ENCODE results near the gene ERN1. TPM values are rescaled to one million over a fixed set of nuclear protein-coding genes. Genes with fewer than 3 reads are reported as not detected.

ERN1 gene
- total and polyA plus RNA-seq, 2 of the 8 experiments (the other 6 are each of a cell fraction or from before 2014, with no cell fraction given), result 1.8 to 3.9 TPM

GRCh38 chr17:64084940-64085649 lies 44.8 kb downstream of the ERN1 start:
- no peak for FAIRE-seq
- H3K4me2 ChIP-seq (ENCODE audit: insufficient read depth in 1 of 2, low read depth in 2 of 2, low read length in 2 of 2), result no peak overlapping the region; a peak in 1 of 4 replicates
- H3K27ac ChIP-seq (ENCODE audit: low read depth, low read length), result no peak overlapping the region
- no peak overlapping the region for H3K14ac ChIP-seq (ENCODE audit: insufficient read length)
- POLR2A ChIA-PET (ENCODE audit: partially characterized antibody), result interaction anchor here (0.7 to 3.7 kb wide), 2 partner anchors 21 to 61 kb away, joined by 4 to 17 read pairs; no protein-coding TSS in a partner anchor
- 82% methylated on average over 8 of the region's 8 CpGs; no CpG with 5 or more reads in 1 of the 2 experiments for WGBS, 2 experiments (ENCODE audit: extremely low coverage in 1 of 2, insufficient coverage in 1 of 2, insufficient read length in 1 of 2, insufficient replicate concordance in 2 of 2, low coverage in 1 of 2, low lambda C conversion rate in 2 of 2, missing lambda C conversion rate in 1 of 2)
- DNase-seq (ENCODE audit: low read depth in 1 of 2, low spot score in 2 of 2), result no peak
- no peaks in the 10 kb centered on the region; a peak in 1 of 7 replicates for H3K27me3 ChIP-seq (replicated peaks in 1 of 4; ENCODE audit: control insufficient read depth in 3 of 4, extremely low read depth in 1 of 4, insufficient read depth in 3 of 4, low read length in 3 of 4)
- H3K4ac ChIP-seq (replicated peaks; ENCODE audit: insufficient read length, low read depth, low read length), result no peak overlapping the region
- no peak overlapping the region for H3K4me3 ChIP-seq (ENCODE audit: extremely low read depth in 1 of 4, insufficient read depth in 2 of 4, low read depth in 3 of 4, low read length in 4 of 4)
- CTCF ChIA-PET (ENCODE audit: partially characterized antibody), result interaction anchor here (0.7 to 4.0 kb wide), 5 partner anchors 21 to 72 kb away, joined by 3 to 24 read pairs (median 4); no protein-coding TSS in a partner anchor
- H4K5ac ChIP-seq (ENCODE audit: insufficient read length, low read depth, low read length), result no peak overlapping the region
- no peak overlapping the region for H2BK5ac ChIP-seq (ENCODE audit: low read depth, low read length)
- H3K18ac ChIP-seq (ENCODE audit: extremely low read depth, low read length), result no peak overlapping the region
- H3K56ac ChIP-seq (replicated peaks; ENCODE audit: insufficient read length, low read depth, low read length), result no peak overlapping the region
- H3K79me2 ChIP-seq (ENCODE audit: control insufficient read depth in 1 of 2, insufficient read depth in 2 of 2, low read length in 2 of 2), result no peaks in the 10 kb centered on the region
- H4K20me1 ChIP-seq (replicated peaks in 1 of 2; ENCODE audit: control insufficient read depth in 1 of 2, insufficient read depth in 2 of 2, low read length in 2 of 2), result no peaks in the 10 kb centered on the region
- H3K9me3 ChIP-seq (ENCODE audit: insufficient read depth in 2 of 2, low read depth in 1 of 2, low read length in 1 of 2), result no peaks in the 10 kb centered on the region
- no peak overlapping the region for H2AK5ac ChIP-seq (ENCODE audit: low read depth, low read length)
- no peaks in the 10 kb centered on the region for H3K36me3 ChIP-seq (ENCODE audit: control insufficient read depth in 2 of 4, insufficient read depth in 4 of 4, low read length in 3 of 4)
- no peak overlapping the region for H3K23ac ChIP-seq (ENCODE audit: insufficient read length)
- H3K4me1 ChIP-seq (replicated peaks in 1 of 4; ENCODE audit: control insufficient read depth in 3 of 4, insufficient read depth in 4 of 4, low read length in 3 of 4), result peaks cover 0 to 7% (median 0%) of the 10 kb centered on the region in 4 experiments; a peak in 2 of 7 replicates
- H2BK20ac ChIP-seq (ENCODE audit: low read length), result no peak overlapping the region
- H2BK12ac ChIP-seq (ENCODE audit: low read depth, low read length), result no peak overlapping the region
- H2BK120ac ChIP-seq (replicated peaks; ENCODE audit: low read depth, low read length), result no peak overlapping the region
- peak overlapping the region; percentile 78; the same call in 1 of the 2 replicates for H2AFZ ChIP-seq (ENCODE audit: low read length)
- no peak overlapping the region for H4K91ac ChIP-seq (replicated peaks; ENCODE audit: insufficient read length, low read length)
- no peak overlapping the region for H4K8ac ChIP-seq (ENCODE audit: extremely low read depth, insufficient read depth, low read length)
- H3K9ac ChIP-seq (replicated peaks in 1 of 4; ENCODE audit: extremely low read depth in 1 of 4, low read depth in 3 of 4, low read length in 3 of 4), result no peak overlapping the region
- no peak overlapping the region for H2BK15ac ChIP-seq (ENCODE audit: low read length)
- H3K23me2 ChIP-seq (ENCODE audit: low read depth, low read length), result no peaks in the 10 kb centered on the region
- no peaks in the 10 kb centered on the region for H3K79me1 ChIP-seq (ENCODE audit: low read depth, low read length)
- TF ChIP-seq CTBP2 (IDR thresholded peaks at IDR 0.05; ENCODE audit: borderline replicate concordance, insufficient read depth, insufficient read length, low read length) (no peak), KDM5A (IDR thresholded peaks at IDR 0.05; ENCODE audit: low read length) (no peak), NANOG (IDR thresholded peaks at IDR 0.05; ENCODE audit: insufficient read depth, low read depth, low read length, poor library complexity, severe bottlenecking) (no peak), CREB1 (IDR thresholded peaks at IDR 0.05) (no peak), PHF8 (conservative IDR thresholded peaks at IDR 0.05; ENCODE audit: low read depth, low read length) (no peak), TCF12 (IDR thresholded peaks at IDR 0.05; ENCODE audit: low read depth, low read length) (no peak), NRF1 (IDR thresholded peaks at IDR 0.05; ENCODE audit: low read depth, low read length) (no peak), CHD2 (IDR thresholded peaks at IDR 0.05; ENCODE audit: low read length) (no peak), EZH2 (IDR thresholded peaks at IDR 0.05; ENCODE audit: low read depth, low read length, severe bottlenecking) (no peak), CHD1 (IDR thresholded peaks at IDR 0.05; ENCODE audit: low read depth, low read length) (no peak), BRCA1 (IDR thresholded peaks at IDR 0.05; ENCODE audit: low read depth, low read length) (no peak), HDAC2 (IDR thresholded peaks at IDR 0.05; ENCODE audit: borderline replicate concordance in 1 of 2, low read depth in 2 of 2, low read length in 2 of 2) (no peak)
